CD4-positive, alpha-beta T cell (primary cell): ENCODE results near the gene GRID1. TPM values are rescaled to one million over a fixed set of nuclear protein-coding genes. Genes with fewer than 3 reads are reported as not detected.
"Not testable (repeated sequence)": the region's sequence is repeated elsewhere in the genome, so short reads cannot be mapped to it uniquely, and the experiment has no call there.

Experiments
- ATAC-seq: fragments of 200-7000 bp; cut with Tn5 transposase; one replicate; pipeline ENCODE4 v1.10.0; 2022; ENCODE audit warnings: mild to moderate bottlenecking; ENCODE audit not compliant: poor library complexity
- CTCF ChIA-PET: fragments of 350-600 bp; sonication (Branson Sonifier 250); formaldehyde crosslinking; loops from one replicate; lab custom pipeline; 2021; ENCODE audit warnings: antibody characterized with exemption, inconsistent platforms; lab: Charles Lee
- POLR2A ChIA-PET: fragments of 350-600 bp; sonication (Branson Sonifier 250); formaldehyde crosslinking; loops from one replicate; lab custom pipeline; 2021; ENCODE audit warnings: antibody characterized with exemption, inconsistent platforms; lab: Charles Lee
- DNase-seq, 14 experiments: peaks; one replicate each; pipeline ENCODE4 v3.0.0-alpha.2; 2013 to 2020; ENCODE audit warnings: mixed read lengths in 2 of 14
- H3K27ac ChIP-seq, 2 donors: one replicate each; pipeline versions ENCODE4 v1.5.1 to v1.7.0; 2013; ENCODE audit warnings: low read length in 2 of 2, low read depth in 1 of 2, mild to moderate bottlenecking in 1 of 2
- H3K27me3 ChIP-seq, 2 experiments: 1 replicate in 1 of 2; 2 replicates in 1 of 2; pipeline versions ENCODE4 v1.6.1 to v1.7.0; 2013; ENCODE audit warnings: low read length in 2 of 2, control low read depth in 1 of 2, mild to moderate bottlenecking in 1 of 2, moderate library complexity in 1 of 2; ENCODE audit not compliant: insufficient read depth in 2 of 2, control insufficient read depth in 1 of 2
- H3K36me3 ChIP-seq: one replicate; pipeline ENCODE4 v1.6.1; 2013; ENCODE audit warnings: low read length, control low read depth; ENCODE audit not compliant: insufficient read depth
- H3K4me1 ChIP-seq: one replicate; pipeline ENCODE4 v1.6.1; 2013; ENCODE audit warnings: low read length, control low read depth; ENCODE audit not compliant: insufficient read depth
- H3K4me3 ChIP-seq: one replicate; pipeline ENCODE4 v1.5.1; 2013; ENCODE audit warnings: mild to moderate bottlenecking, low read length, moderate library complexity
- H3K9me3 ChIP-seq, 2 experiments: 1 replicate in 1 of 2; 2 replicates in 1 of 2; pipeline versions ENCODE4 v1.6.1 to v1.7.0; 2013; ENCODE audit warnings: low read length in 2 of 2, mild to moderate bottlenecking in 2 of 2, control low read depth in 1 of 2, moderate library complexity in 1 of 2; ENCODE audit not compliant: control insufficient read depth in 1 of 2, insufficient read depth in 1 of 2
- H3K27ac Mint-ChIP-seq: one replicate; pipeline ENCODE4 v1.8.0; 2020; ENCODE audit warnings: mixed read lengths
- H3K27me3 Mint-ChIP-seq: one replicate; pipeline ENCODE4 v1.8.0; 2021; ENCODE audit warnings: mixed read lengths
- H3K36me3 Mint-ChIP-seq: one replicate; pipeline ENCODE4 v1.8.0; 2021; ENCODE audit warnings: low read depth, mixed read lengths
- H3K4me1 Mint-ChIP-seq: one replicate; pipeline ENCODE4 v1.8.0; 2021; ENCODE audit warnings: low read depth, mixed read lengths
- H3K4me3 Mint-ChIP-seq: one replicate; pipeline ENCODE4 v1.8.0; 2020; ENCODE audit warnings: mild to moderate bottlenecking, mixed read lengths
- H3K9me3 Mint-ChIP-seq: one replicate; pipeline ENCODE4 v1.8.0; 2020; ENCODE audit warnings: mixed read lengths
- intact Hi-C, 2 experiments: fragments of 100-400 bp; cut with DNase I in 1 of 2; cut with micrococcal nuclease in 1 of 2; formaldehyde crosslinking; loops; one replicate each; pipeline versions ENCODE4 v1.15.1 to v1.9.0; 2023 to 2025; cut with DNase I, micrococcal nuclease
- total RNA-seq, 174 experiments: library from RNA in 2 of 174; stranded (reverse) in 2 of 174; gene quantifications; one replicate each; pipeline ENCODE4 v1.2.3 and lab custom pipeline; 2021 to 2026
- TF ChIP-seq, protein P1 (sequence below): fragments of 200-600 bp; IDR thresholded peaks from one replicate; pipeline ENCODE4 v1.8.0; 2022; ENCODE audit warnings: antibody characterized with exemption, mild to moderate bottlenecking

The GRID1 gene
- total RNA-seq, 2 experiments from 2014 or later: not detected

DNA sequence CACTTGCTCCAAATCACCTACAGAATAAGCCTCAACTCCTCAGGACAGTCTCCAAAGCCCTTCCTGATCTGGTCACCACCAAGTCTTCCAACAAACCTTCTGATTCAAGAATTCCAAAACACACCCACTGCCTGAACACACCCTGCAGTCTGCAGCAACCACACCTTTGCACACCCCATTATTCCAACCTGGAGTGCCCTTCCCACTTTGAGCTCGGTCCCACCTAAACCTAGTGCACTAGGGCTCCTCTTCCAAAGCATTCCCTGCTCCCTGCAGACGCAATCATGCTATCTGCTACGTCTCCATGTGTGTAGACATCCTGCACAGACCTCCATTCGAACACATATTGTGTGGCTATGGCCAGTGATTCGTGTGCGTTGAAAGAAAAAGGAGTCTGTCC, 289.3 kb downstream of the GRID1 start:
- no peaks in the 10 kb centered on the region for H3K4me1 ChIP-seq
- no peaks in the 10 kb centered on the region for H3K4me1 Mint-ChIP-seq
- no peaks in the 10 kb centered on the region for H3K9me3 Mint-ChIP-seq
- ATAC-seq (no peak), DNase-seq (no peak)
- TF ChIP-seq, protein P1, sequence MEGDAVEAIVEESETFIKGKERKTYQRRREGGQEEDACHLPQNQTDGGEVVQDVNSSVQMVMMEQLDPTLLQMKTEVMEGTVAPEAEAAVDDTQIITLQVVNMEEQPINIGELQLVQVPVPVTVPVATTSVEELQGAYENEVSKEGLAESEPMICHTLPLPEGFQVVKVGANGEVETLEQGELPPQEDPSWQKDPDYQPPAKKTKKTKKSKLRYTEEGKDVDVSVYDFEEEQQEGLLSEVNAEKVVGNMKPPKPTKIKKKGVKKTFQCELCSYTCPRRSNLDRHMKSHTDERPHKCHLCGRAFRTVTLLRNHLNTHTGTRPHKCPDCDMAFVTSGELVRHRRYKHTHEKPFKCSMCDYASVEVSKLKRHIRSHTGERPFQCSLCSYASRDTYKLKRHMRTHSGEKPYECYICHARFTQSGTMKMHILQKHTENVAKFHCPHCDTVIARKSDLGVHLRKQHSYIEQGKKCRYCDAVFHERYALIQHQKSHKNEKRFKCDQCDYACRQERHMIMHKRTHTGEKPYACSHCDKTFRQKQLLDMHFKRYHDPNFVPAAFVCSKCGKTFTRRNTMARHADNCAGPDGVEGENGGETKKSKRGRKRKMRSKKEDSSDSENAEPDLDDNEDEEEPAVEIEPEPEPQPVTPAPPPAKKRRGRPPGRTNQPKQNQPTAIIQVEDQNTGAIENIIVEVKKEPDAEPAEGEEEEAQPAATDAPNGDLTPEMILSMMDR: no peak
- H3K36me3 ChIP-seq: no peaks in the 10 kb centered on the region
- no peak overlapping the region for H3K27ac Mint-ChIP-seq
- no peak overlapping the region for H3K4me3 Mint-ChIP-seq
- POLR2A ChIA-PET: no interaction called here
- H3K27me3 Mint-ChIP-seq: peaks cover 13% of the 10 kb centered on the region
- no peaks in the 10 kb centered on the region for H3K36me3 Mint-ChIP-seq
- peaks cover 0 to 5% of the 10 kb centered on the region in 2 experiments for H3K9me3 ChIP-seq
- no peak overlapping the region for H3K27ac ChIP-seq
- intact Hi-C loops: no loop called here
- no peak overlapping the region for H3K4me3 ChIP-seq
- H3K27me3 ChIP-seq: peaks cover 0 to under 1% of the 10 kb centered on the region in 2 experiments
- CTCF ChIA-PET: no interaction called here

DNA sequence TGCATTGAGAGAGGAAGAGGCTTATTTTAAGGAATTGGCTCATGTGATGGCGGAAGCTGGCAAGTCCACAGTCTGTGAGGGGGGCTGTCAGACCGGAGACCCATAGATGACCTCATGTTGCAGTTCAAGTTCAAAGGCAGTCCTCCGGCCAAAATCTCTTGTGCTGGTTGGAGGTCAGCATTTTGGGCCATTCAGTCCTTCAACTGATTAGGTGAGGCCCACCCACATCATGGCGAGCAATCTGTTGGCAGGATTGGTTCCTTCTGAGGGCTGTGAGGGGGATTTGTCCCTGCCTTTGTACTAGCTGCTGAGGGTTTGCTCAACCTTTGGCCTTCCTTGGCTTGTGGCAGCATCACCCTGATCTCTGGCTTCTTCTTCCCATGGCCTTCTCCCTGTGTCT, 290.1 kb downstream of the GRID1 start:
- ATAC-seq, H3K4me3 ChIP-seq, H3K36me3 ChIP-seq, H3K27me3 ChIP-seq, H3K36me3 Mint-ChIP-seq, H3K9me3 ChIP-seq, DNase-seq, POLR2A ChIA-PET, H3K4me3 Mint-ChIP-seq, H3K9me3 Mint-ChIP-seq, H3K4me1 Mint-ChIP-seq, H3K27ac ChIP-seq, intact Hi-C loops, H3K4me1 ChIP-seq, CTCF ChIA-PET, H3K27ac Mint-ChIP-seq: not testable (repeated sequence)
- H3K27me3 Mint-ChIP-seq: peaks cover 13% of the 10 kb centered on the region

DNA sequence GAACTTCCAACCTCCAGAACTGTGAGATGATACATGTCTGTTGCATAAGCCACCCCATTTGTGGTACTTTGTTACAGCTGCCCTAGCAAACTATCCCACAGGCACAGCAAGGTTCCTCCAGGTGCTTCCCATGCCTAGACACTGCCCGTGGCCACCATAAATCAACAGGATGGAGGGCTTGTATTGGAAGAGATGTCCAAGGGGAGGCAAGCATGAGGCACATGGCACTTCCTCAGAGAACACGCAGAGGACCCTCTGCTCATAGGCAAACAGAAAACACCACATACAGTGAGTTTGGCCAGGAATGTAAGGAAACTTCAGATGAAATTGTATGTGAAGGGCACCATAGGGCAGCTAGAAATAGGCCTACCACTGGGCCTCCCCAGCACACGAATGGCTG, 291.1 kb downstream of the GRID1 start:
- Histone ChIP-seq H3K4me1 (no peaks in the 10 kb centered on the region), H3K36me3 (no peaks in the 10 kb centered on the region), H3K9me3 (peaks cover 0 to 5% of the 10 kb centered on the region in 2 experiments), H3K27ac (no peak overlapping the region), H3K27me3 (no peaks in the 10 kb centered on the region), H3K4me3 (no peak overlapping the region)
- intact Hi-C loops: no loop called here
- Mint-ChIP-seq H3K4me3 (no peak overlapping the region), H3K27me3 (peaks cover 10% of the 10 kb centered on the region), H3K9me3 (no peaks in the 10 kb centered on the region), H3K27ac (no peak overlapping the region), H3K36me3 (no peaks in the 10 kb centered on the region), H3K4me1 (no peaks in the 10 kb centered on the region)
- DNase-seq (no peak), ATAC-seq (no peak)
- CTCF ChIA-PET: no interaction called here
- POLR2A ChIA-PET: no interaction called here
- TF ChIP-seq, protein P1: no peak

DNA sequence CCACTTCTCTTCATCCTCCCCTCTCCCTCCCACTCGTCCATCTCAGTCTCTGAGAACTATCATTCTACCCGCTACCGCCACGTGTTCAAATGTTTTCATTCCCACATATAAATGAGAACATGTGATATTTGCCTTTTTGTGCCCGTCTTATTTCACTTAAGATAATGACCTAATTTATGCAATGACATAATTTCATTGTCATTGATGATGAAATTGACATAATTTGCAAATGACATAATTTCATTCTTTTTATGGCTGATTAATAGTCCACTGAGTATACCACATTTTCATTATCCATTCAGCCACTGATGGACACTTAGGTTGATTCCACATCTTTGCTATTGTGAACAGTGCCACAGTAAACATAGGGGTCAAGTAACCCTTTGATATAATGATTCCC, 292.3 kb downstream of the GRID1 start:
- Mint-ChIP-seq H3K4me3 (no peak overlapping the region), H3K27me3 (peaks cover 8% of the 10 kb centered on the region), H3K27ac (no peak overlapping the region), H3K4me1 (no peaks in the 10 kb centered on the region), H3K9me3 (no peaks in the 10 kb centered on the region), H3K36me3 (no peaks in the 10 kb centered on the region)
- no peak for ATAC-seq
- Histone ChIP-seq H3K4me1 (no peaks in the 10 kb centered on the region), H3K4me3 (no peak overlapping the region), H3K27ac (no peak overlapping the region), H3K36me3 (no peaks in the 10 kb centered on the region), H3K27me3 (no peaks in the 10 kb centered on the region), H3K9me3 (peaks cover 0 to 5% of the 10 kb centered on the region in 2 experiments)
- ChIA-PET POLR2A (no interaction called here), CTCF (no interaction called here)
- TF ChIP-seq, protein P1: no peak
- DNase-seq: no peak
- intact Hi-C loops: no loop called here
